Activated naive CD8-positive, alpha-beta T cell treated with anti-CD3 and anti-CD28 coated beads, Interleukin-2, amount 10 ng/mL, durations not matched to agents 7 days and 5 days (primary cell): ENCODE data around the gene LAMC1. TPM values are rescaled to one million over a fixed set of nuclear protein-coding genes. Genes with fewer than 3 reads are reported as not detected.

ENCODE experiments used
- ATAC-seq: fragments of 150-1000 bp; cut with Tn5 transposase; one replicate; pipeline ENCODE4 v1.10.0; 2021; ENCODE audit warnings: low read depth, moderate library complexity
- POLR2A ChIA-PET: fragments of 350-600 bp; sonication (Branson Sonifier 250); formaldehyde crosslinking; loops from one replicate; lab custom pipeline; 2021; ENCODE audit warnings: antibody characterized with exemption; lab: Charles Lee
- DNase-seq: peaks from one replicate; pipeline ENCODE4 v3.0.0; 2021
- H3K27ac Mint-ChIP-seq: one replicate; pipeline ENCODE4 v1.8.0; 2022; ENCODE audit warnings: mild to moderate bottlenecking, mixed read lengths
- H3K27me3 Mint-ChIP-seq: one replicate; pipeline ENCODE4 v1.8.0; 2022; ENCODE audit warnings: mild to moderate bottlenecking, moderate library complexity, mixed read lengths
- H3K36me3 Mint-ChIP-seq: one replicate; pipeline ENCODE4 v1.8.0; 2021; ENCODE audit warnings: mild to moderate bottlenecking, mixed read lengths
- H3K4me1 Mint-ChIP-seq: one replicate; pipeline ENCODE4 v1.8.0; 2021; ENCODE audit warnings: mixed read lengths
- H3K4me3 Mint-ChIP-seq: one replicate; pipeline ENCODE4 v1.8.0; 2022; ENCODE audit warnings: mild to moderate bottlenecking, moderate library complexity, mixed read lengths
- H3K9me3 Mint-ChIP-seq: one replicate; pipeline ENCODE4 v1.8.0; 2021; ENCODE audit warnings: mixed read lengths
- total RNA-seq, 2 experiments: library from RNA; stranded (reverse); gene quantifications; one replicate each; pipeline ENCODE4 v1.2.3, GENCODE V29; 2021

Gene LAMC1
- total RNA-seq, 2 experiments from 2014 or later: 0.17 to 0.97 TPM

GRCh38 chr1:183025010-183025337 is 1.8 kb downstream of the LAMC1 start:
- no peak for ATAC-seq
- POLR2A ChIA-PET: no interaction called here
- H3K27ac Mint-ChIP-seq: no peak overlapping the region
- H3K9me3 Mint-ChIP-seq: no peaks in the 10 kb centered on the region
- H3K4me1 Mint-ChIP-seq: peaks cover 15% of the 10 kb centered on the region
- no peak overlapping the region for H3K4me3 Mint-ChIP-seq
- DNase-seq: no peak
- H3K36me3 Mint-ChIP-seq: peaks cover 2% of the 10 kb centered on the region
- H3K27me3 Mint-ChIP-seq: peaks cover 86% of the 10 kb centered on the region

DNA sequence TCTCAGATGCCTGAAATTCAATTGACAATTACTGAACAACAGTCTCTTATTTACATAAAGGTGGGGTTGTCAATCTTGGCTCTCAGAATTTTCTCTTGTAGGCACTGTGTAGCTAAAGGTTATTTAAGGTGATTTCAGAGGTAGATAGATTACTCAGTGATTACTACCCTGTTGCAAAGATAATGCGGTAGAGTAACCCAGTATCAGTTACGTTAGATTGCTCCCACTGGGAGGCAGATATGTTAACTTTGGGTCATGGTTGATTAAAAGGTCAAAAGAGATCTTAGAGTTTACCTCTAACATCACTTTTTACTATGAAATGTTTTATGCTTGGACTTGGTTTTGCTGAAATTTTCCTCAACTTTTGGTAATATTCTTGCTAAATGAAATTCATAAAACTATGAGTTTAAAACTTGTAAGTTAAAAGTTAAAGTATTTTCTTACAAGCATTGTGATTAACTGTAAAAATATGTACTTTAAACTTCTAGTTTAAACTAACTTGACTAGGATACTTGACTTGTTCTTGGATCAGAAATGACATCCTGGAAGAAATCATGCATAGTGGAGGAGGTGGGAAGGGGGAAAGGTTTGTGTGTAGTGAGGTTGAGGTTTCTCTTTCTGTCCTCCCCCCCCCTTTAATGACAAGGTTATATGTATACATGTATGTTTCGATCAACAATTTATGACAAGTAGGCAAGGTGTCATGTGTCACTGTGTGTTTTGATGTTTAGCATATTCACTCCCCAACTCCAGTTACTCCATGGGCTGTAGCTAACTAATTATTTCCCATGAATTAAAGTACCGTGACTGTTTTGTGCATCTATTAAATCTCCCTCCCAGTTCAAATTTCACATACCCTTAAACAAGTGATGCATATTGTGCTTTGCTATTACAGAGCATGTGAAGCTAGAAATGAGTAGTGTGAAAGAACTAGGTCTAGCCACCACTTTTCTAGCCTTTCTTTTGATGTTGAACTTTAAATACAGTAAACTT is 2.9 kb downstream of the LAMC1 start:
- no peaks in the 10 kb centered on the region for H3K9me3 Mint-ChIP-seq
- H3K36me3 Mint-ChIP-seq: peaks cover 2% of the 10 kb centered on the region
- peaks cover 15% of the 10 kb centered on the region for H3K4me1 Mint-ChIP-seq
- ATAC-seq (no peak), DNase-seq (no peak)
- no peak overlapping the region for H3K4me3 Mint-ChIP-seq
- no peak overlapping the region for H3K27ac Mint-ChIP-seq
- POLR2A ChIA-PET: no interaction called here
- H3K27me3 Mint-ChIP-seq: peaks cover 82% of the 10 kb centered on the region

DNA sequence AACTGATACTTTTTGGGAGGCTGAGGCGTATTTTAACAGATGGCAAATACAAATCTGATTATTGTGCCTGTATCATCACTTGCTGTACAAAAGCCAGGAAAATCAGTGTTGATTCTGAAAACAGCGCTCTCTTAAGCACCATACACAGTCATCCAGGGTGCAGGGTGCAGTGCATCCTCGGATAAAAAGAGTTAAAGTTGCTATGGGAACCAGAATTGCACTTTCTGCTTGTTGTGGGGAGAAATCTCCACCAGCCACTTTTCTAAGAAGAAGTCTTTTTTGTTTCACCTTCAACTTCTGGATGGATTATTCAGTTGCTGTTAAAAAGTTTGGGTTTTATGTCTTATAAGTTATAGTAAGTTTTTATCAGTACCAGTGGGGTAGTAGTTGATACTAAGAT is 3.8 kb downstream of the LAMC1 start:
- H3K36me3 Mint-ChIP-seq: peaks cover 2% of the 10 kb centered on the region
- peaks cover 15% of the 10 kb centered on the region for H3K4me1 Mint-ChIP-seq
- H3K9me3 Mint-ChIP-seq: no peaks in the 10 kb centered on the region
- no peak overlapping the region for H3K4me3 Mint-ChIP-seq
- POLR2A ChIA-PET: no interaction called here
- no peak for ATAC-seq
- no peak overlapping the region for H3K27ac Mint-ChIP-seq
- peaks cover 83% of the 10 kb centered on the region for H3K27me3 Mint-ChIP-seq
- no peak for DNase-seq

GRCh38 chr1:183027791-183028190 is 4.6 kb downstream of the LAMC1 start:
- no peak for DNase-seq
- Mint-ChIP-seq H3K27me3 (peaks cover 85% of the 10 kb centered on the region), H3K9me3 (no peaks in the 10 kb centered on the region), H3K4me3 (no peak overlapping the region), H3K27ac (no peak overlapping the region), H3K36me3 (peaks cover 2% of the 10 kb centered on the region), H3K4me1 (peaks cover 11% of the 10 kb centered on the region)
- no peak for ATAC-seq
- POLR2A ChIA-PET: no interaction called here

- Mint-ChIP-seq H3K27me3 (peaks cover 93% of the 10 kb centered on the region), H3K4me3 (no peak overlapping the region), H3K4me1 (peaks cover 13% of the 10 kb centered on the region), H3K27ac (no peak overlapping the region), H3K9me3 (no peaks in the 10 kb centered on the region), H3K36me3 (no peaks in the 10 kb centered on the region)
- DNase-seq (no peak), ATAC-seq (no peak)
- POLR2A ChIA-PET: no interaction called here
Measured at GRCh38 chr1:183029591-183030000, 6.4 kb downstream of the LAMC1 start.

DNA sequence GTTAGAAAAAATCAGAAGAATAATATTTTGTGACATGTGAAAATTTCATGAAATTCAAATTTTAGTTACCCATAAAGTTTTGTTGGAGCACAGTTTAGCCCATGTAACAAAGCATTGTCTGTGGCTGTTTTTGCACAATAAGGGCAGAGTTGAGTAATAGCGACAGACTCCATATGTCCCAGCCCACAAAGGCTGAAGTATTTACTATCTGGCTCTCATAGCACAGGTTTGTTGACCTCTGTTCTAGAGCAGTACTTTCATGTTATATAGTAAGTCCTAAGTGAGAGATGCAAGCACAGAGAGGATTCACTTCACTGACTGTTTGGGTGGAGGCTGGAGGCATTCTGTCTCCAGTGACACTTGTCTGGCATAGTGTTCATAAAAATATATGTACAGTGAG is 6.8 kb downstream of the LAMC1 start:
- H3K27me3 Mint-ChIP-seq: peaks cover 91% of the 10 kb centered on the region
- ATAC-seq (no peak), DNase-seq (no peak)
- no peaks in the 10 kb centered on the region for H3K9me3 Mint-ChIP-seq
- H3K27ac Mint-ChIP-seq: no peak overlapping the region
- POLR2A ChIA-PET: no interaction called here
- no peak overlapping the region for H3K4me3 Mint-ChIP-seq
- peaks cover 11% of the 10 kb centered on the region for H3K4me1 Mint-ChIP-seq
- no peaks in the 10 kb centered on the region for H3K36me3 Mint-ChIP-seq

GRCh38 chr1:183032122-183032921 is 9.1 kb downstream of the LAMC1 start:
- H3K36me3 Mint-ChIP-seq: no peaks in the 10 kb centered on the region

DNA sequence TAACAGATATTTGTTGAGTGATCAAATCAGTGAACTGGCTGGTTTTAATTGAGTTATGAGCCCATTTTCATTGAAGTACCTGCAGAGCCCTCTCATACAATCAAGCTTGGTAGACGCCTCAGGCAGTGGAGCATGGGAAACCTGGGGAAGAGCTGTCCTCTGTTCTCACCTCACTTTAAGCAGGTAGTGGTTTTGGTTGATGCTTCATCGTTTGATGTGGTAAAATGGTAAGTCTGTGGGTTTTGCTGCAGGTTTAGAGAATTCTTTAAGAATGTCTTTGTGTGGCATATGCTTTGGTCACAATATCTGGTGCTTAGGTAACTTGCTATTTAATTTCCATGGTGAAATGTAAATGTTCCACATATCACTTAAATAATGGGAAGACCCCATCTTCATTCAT is 10.0 kb downstream of the LAMC1 start:
- Mint-ChIP-seq H3K36me3 (no peaks in the 10 kb centered on the region), H3K27me3 (peaks cover 90% of the 10 kb centered on the region), H3K9me3 (no peaks in the 10 kb centered on the region), H3K27ac (peak overlapping the region; percentile 66), H3K4me1 (peaks cover 11% of the 10 kb centered on the region), H3K4me3 (peak overlapping the region; percentile 41)
- ATAC-seq: peak; percentile 63
- POLR2A ChIA-PET: no interaction called here
- DNase-seq: peak; percentile 31

More at GRCh38 chr1:183032122-183032921, 9.1 kb downstream of the LAMC1 start:
- Mint-ChIP-seq H3K27ac (no peak overlapping the region), H3K27me3 (peaks cover 89% of the 10 kb centered on the region), H3K4me1 (peaks cover 11% of the 10 kb centered on the region), H3K4me3 (no peak overlapping the region), H3K9me3 (no peaks in the 10 kb centered on the region)
- POLR2A ChIA-PET: no interaction called here
- ATAC-seq (no peak), DNase-seq (no peak)

GRCh38 chr1:183034682-183035081 is 11.5 kb downstream of the LAMC1 start:
- no peaks in the 10 kb centered on the region for H3K9me3 Mint-ChIP-seq
- H3K27ac Mint-ChIP-seq: no peak overlapping the region
- no peak for ATAC-seq
- no peak overlapping the region for H3K4me3 Mint-ChIP-seq
- peaks cover 89% of the 10 kb centered on the region for H3K27me3 Mint-ChIP-seq
- H3K36me3 Mint-ChIP-seq: no peaks in the 10 kb centered on the region
- DNase-seq: no peak
- peaks cover 11% of the 10 kb centered on the region for H3K4me1 Mint-ChIP-seq
- POLR2A ChIA-PET: no interaction called here

DNA sequence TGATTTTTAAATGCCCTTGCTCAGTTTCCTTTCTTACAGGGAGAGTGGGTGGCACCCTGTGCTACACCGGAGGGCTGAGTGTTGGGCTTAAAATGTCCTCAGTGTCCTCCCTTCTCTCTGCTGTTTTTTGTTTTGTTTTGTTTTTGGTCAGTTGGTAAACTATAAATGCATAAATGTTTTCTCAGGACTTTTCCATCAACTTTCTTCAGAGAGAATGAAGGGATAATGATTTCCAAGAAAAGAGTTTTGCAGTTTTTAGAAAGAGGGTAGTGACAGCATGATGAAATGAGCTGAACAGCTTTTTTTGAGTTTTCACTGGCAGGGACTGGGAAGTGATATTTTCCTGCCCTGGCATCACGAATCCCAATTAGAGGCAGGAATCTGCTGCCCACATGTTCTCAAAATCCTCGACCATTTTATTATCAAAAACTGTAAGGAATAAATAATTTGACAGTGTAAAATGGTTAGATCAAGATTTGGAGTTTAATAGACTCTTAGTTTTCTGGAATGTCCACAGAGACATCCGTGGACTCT is 15.2 kb downstream of the LAMC1 start:
- POLR2A ChIA-PET: no interaction called here
- peaks cover 6% of the 10 kb centered on the region for H3K4me1 Mint-ChIP-seq
- H3K4me3 Mint-ChIP-seq: no peak overlapping the region
- no peak overlapping the region for H3K27ac Mint-ChIP-seq
- no peak for DNase-seq
- H3K36me3 Mint-ChIP-seq: no peaks in the 10 kb centered on the region
- ATAC-seq: no peak
- peaks cover 94% of the 10 kb centered on the region for H3K27me3 Mint-ChIP-seq
- H3K9me3 Mint-ChIP-seq: no peaks in the 10 kb centered on the region

GRCh38 chr1:183038913-183039312 is 15.7 kb downstream of the LAMC1 start:
- H3K9me3 Mint-ChIP-seq: no peaks in the 10 kb centered on the region
- peaks cover 93% of the 10 kb centered on the region for H3K27me3 Mint-ChIP-seq
- H3K36me3 Mint-ChIP-seq: no peaks in the 10 kb centered on the region
- ATAC-seq (no peak), DNase-seq (no peak)
- H3K4me3 Mint-ChIP-seq: no peak overlapping the region
- peaks cover 1% of the 10 kb centered on the region for H3K4me1 Mint-ChIP-seq
- POLR2A ChIA-PET: no interaction called here
- H3K27ac Mint-ChIP-seq: no peak overlapping the region

DNA sequence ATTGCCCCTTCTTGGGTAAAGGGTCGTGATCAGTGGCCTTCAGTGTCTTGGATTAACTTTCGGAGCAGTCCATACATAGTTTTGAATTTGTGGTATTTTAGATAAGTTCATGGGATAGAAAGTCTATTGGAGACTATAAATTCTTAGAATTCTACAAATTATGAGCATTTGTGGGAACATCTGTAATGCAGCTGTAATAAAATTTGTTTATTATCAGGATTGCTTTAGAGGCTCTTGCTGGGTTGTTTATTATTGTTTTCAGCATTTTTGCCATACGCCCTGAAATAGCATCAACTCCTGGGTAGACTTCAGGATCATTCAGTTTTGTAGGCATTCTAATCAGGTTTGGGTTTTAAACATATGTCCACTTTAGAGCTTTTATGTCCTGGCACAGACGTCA is 16.1 kb downstream of the LAMC1 start:
- DNase-seq: no peak
- H3K4me3 Mint-ChIP-seq: no peak overlapping the region
- peaks cover 93% of the 10 kb centered on the region for H3K27me3 Mint-ChIP-seq
- H3K9me3 Mint-ChIP-seq: no peaks in the 10 kb centered on the region
- H3K4me1 Mint-ChIP-seq: no peaks in the 10 kb centered on the region
- ATAC-seq: no peak
- H3K27ac Mint-ChIP-seq: no peak overlapping the region
- POLR2A ChIA-PET: no interaction called here
- no peaks in the 10 kb centered on the region for H3K36me3 Mint-ChIP-seq

- Mint-ChIP-seq H3K27ac (no peak overlapping the region), H3K4me3 (no peak overlapping the region), H3K4me1 (no peaks in the 10 kb centered on the region), H3K9me3 (no peaks in the 10 kb centered on the region), H3K36me3 (no peaks in the 10 kb centered on the region), H3K27me3 (peaks cover 94% of the 10 kb centered on the region)
- DNase-seq (no peak), ATAC-seq (no peak)
- POLR2A ChIA-PET: no interaction called here
Measured at GRCh38 chr1:183039985-183040447, 16.8 kb downstream of the LAMC1 start.
